ENCODE data around the gene GKN2.

- TF ChIP-seq ATF1 (CRISPR knock-in tag; IDR thresholded peaks at IDR 0.05) (no peak), NFE2L1 (CRISPR knock-in tag; IDR thresholded peaks at IDR 0.05) (no peak), CTCF (IDR thresholded peaks at IDR 0.05) (no peak), CBFB (CRISPR knock-in tag; IDR thresholded peaks at IDR 0.05; ENCODE audit: low read depth) (no peak), ZBTB21 (CRISPR knock-in tag; IDR thresholded peaks at IDR 0.05; ENCODE audit: borderline replicate concordance) (no peak)
Observed at GRCh38 chr2:68993660-68994059, 41.0 kb upstream of the GKN2 start.

All from WTC11 (cell line).